ENCODE results near the gene BCL2. TPM values are rescaled to one million over a fixed set of nuclear protein-coding genes. Genes with fewer than 3 reads are reported as not detected.

The BCL2 gene
- total and polyA plus RNA-seq, 9 of the 15 experiments (the other 6 are each of a cell fraction or from before 2014, with no cell fraction given), result 0.10 to 1.1 (median 0.65) TPM

DNA sequence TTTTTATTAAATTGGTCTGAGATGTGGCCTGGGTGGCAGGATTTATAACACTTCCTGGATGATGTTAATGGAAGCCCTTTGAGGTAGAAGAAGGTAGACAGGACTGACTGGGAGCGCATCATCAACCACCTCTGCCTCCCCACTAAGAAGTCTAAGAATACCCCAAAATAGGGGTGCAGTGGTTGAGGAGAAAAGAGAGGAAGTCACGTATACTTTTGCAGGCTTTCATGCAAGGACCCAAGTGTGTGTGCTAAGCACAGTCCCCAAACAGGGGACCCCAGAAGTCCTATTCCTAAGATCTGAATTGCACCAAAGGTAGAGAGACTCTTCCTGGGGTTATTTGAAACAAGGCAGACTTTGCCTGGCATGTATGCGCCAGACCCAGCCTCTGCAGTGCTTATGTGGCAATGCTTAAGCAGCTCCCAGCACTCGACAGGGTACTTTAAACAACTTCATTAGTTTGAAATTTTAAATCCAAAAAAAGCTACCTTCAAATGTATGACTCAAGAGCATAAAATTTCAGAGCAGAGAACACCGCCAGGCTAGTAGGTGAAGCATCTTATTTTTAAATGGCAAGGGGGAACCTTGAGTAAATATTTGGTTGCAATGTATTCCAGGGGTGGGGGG lies 35.3 kb downstream of the BCL2 start:
- Histone ChIP-seq H3K4me2 (ENCODE audit: insufficient read depth, low read length) (no peak overlapping the region), H3K9ac (ENCODE audit: insufficient read depth in 1 of 2, low read depth in 2 of 2, low read length in 2 of 2) (no peak overlapping the region), H3K9me3 (replicated peaks; ENCODE audit: control insufficient read depth, insufficient read depth, low read depth, low read length) (no peaks in the 10 kb centered on the region), H3K79me2 (ENCODE audit: control insufficient read depth, insufficient read depth, low read length) (no peaks in the 10 kb centered on the region), H4K20me1 (replicated peaks; ENCODE audit: control insufficient read depth, insufficient read depth, low read length) (no peaks in the 10 kb centered on the region), H3K4me3 (no peak overlapping the region), H3K9me1 (ENCODE audit: control insufficient read depth, insufficient read depth, low read length) (no peaks in the 10 kb centered on the region), H3K27ac (ENCODE audit: extremely low read depth, low read depth, low read length) (no peak overlapping the region), H3K27me3 (ENCODE audit: control insufficient read depth in 2 of 2, insufficient read depth in 2 of 2, low read length in 2 of 2) (peaks cover 0 to 20% of the 10 kb centered on the region in 2 experiments; a peak in 3 of 5 replicates), H3K36me3 (ENCODE audit: control insufficient read depth, insufficient read depth, low read length) (no peaks in the 10 kb centered on the region), H2AFZ (ENCODE audit: low read depth, low read length) (no peak overlapping the region), H3K4me1 (replicated peaks in 1 of 2; ENCODE audit: control insufficient read depth in 2 of 2, insufficient read depth in 2 of 2, low read length in 2 of 2) (no peaks in the 10 kb centered on the region)
- TF ChIP-seq MCM3 (IDR thresholded peaks at IDR 0.05), result no peak
- TF ChIP-seq, protein P1, sequence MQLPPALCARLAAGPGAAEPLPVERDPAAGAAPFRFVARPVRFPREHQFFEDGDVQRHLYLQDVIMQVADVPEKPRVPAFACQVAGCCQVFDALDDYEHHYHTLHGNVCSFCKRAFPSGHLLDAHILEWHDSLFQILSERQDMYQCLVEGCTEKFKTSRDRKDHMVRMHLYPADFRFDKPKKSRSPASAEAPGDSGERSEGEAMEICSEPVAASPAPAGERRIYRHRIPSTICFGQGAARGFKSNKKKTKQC (CRISPR knock-in tag; IDR thresholded peaks at IDR 0.05), result no peak
- no peak for TF ChIP-seq SIN3A (IDR thresholded peaks at IDR 0.05; ENCODE audit: borderline replicate concordance in 2 of 2, control insufficient read depth in 1 of 2, low read depth in 2 of 2, low read length in 2 of 2)
- TF ChIP-seq FOXK2 (conservative IDR thresholded peaks at IDR 0.05 in 1 of 2, IDR thresholded peaks at IDR 0.05 in 1 of 2; ENCODE audit: low read depth in 2 of 2), result no peak
- no peak for TF ChIP-seq RFX5 (IDR thresholded peaks at IDR 0.05; ENCODE audit: low read depth, low read length)
- TF ChIP-seq RBM25 (IDR thresholded peaks at IDR 0.05; ENCODE audit: low read depth, low read length, severe bottlenecking), result no peak
- TF ChIP-seq, protein P2, sequence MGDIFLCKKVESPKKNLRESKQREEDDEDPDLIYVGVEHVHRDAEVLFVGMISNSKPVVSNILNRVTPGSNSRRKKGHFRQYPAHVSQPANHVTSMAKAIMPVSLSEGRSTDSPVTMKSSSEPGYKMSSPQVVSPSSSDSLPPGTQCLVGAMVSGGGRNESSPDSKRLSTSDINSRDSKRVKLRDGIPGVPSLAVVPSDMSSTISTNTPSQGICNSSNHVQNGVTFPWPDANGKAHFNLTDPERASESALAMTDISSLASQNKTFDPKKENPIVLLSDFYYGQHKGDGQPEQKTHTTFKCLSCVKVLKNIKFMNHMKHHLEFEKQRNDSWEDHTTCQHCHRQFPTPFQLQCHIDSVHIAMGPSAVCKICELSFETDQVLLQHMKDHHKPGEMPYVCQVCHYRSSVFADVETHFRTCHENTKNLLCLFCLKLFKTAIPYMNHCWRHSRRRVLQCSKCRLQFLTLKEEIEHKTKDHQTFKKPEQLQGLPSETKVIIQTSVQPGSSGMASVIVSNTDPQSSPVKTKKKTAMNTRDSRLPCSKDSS (IDR thresholded peaks at IDR 0.05; ENCODE audit: low read depth, partially characterized antibody), result no peak
- ATAC-seq (no peak), FAIRE-seq (no peak), DNase-seq (ENCODE audit: extremely low read depth in 1 of 4, low spot score in 3 of 4) (no peak)
- CTCF ChIA-PET (ENCODE audit: low intra/inter-chr PET ratio), result no interaction called here
- intact Hi-C loops (cut with micrococcal nuclease) (no loop called here), in situ Hi-C loops (cut with MboI) (no loop called here)
- BruUV-seq (replicated peaks), result no TSS peak
- POLR2A ChIA-PET, result no interaction called here
- WGBS (ENCODE audit: insufficient coverage, low coverage, missing lambda C conversion rate), result 0% methylated on average over 4 of the region's 5 CpGs

Data from K562 (cell line).